Fibroblast of mammary gland (primary cell): ENCODE measurements around the gene AFF2.

Source experiments
- DNase-seq: peaks from one replicate; pipeline ENCODE4 v3.0.0-alpha.2; 2010; ENCODE audit warnings: low read depth
- H3K4me3 ChIP-seq: 2 replicates; pipeline ENCODE4 v1.5.1; 2011; ENCODE audit warnings: low read depth, mild to moderate bottlenecking, low read length, moderate library complexity; ENCODE audit not compliant: control insufficient read depth
- CTCF ChIP-seq: conservative IDR thresholded peaks from 2 replicates; pipeline ENCODE4 v1.5.1; 2011; ENCODE audit warnings: low read depth, low read length, inconsistent platforms; ENCODE audit not compliant: control insufficient read depth, insufficient read depth

Gene AFF2

GRCh38 chrX:148556498-148556897 is 56.1 kb downstream of the AFF2 start:
- no peak overlapping the region for H3K4me3 ChIP-seq
- DNase-seq: no peak
- no peak for TF ChIP-seq CTCF

GRCh38 chrX:148562846-148563245 is 62.4 kb downstream of the AFF2 start:
- no peak for DNase-seq
- no peak overlapping the region for H3K4me3 ChIP-seq
- TF ChIP-seq CTCF: no peak

- no peak for DNase-seq
- H3K4me3 ChIP-seq: no peak overlapping the region
- no peak for TF ChIP-seq CTCF
Measured at GRCh38 chrX:148567229-148567628, 66.8 kb downstream of the AFF2 start.

GRCh38 chrX:148567779-148568178 is 67.4 kb downstream of the AFF2 start:
- TF ChIP-seq CTCF: no peak
- no peak for DNase-seq
- no peak overlapping the region for H3K4me3 ChIP-seq

- H3K4me3 ChIP-seq: no peak overlapping the region
- no peak for DNase-seq
- TF ChIP-seq CTCF: no peak
Measured at GRCh38 chrX:148568763-148569162, 68.3 kb downstream of the AFF2 start.

- no peak for TF ChIP-seq CTCF
- H3K4me3 ChIP-seq: no peak overlapping the region
- DNase-seq: no peak
Measured at GRCh38 chrX:148572337-148572736, 71.9 kb downstream of the AFF2 start.

GRCh38 chrX:148573119-148573518 is 72.7 kb downstream of the AFF2 start:
- TF ChIP-seq CTCF: no peak
- DNase-seq: no peak
- no peak overlapping the region for H3K4me3 ChIP-seq
